Cardiac septum (tissue), 1 donor: ENCODE data around the gene BRAT1. TPM values are rescaled to one million over a fixed set of nuclear protein-coding genes. Genes with fewer than 3 reads are reported as not detected.

Source experiments
- DNase-seq: peaks from one replicate; pipeline ENCODE4 v3.0.0-alpha.2; 2020; ENCODE audit warnings: low spot score
- intact Hi-C: fragments of 100-400 bp; cut with DNase I; formaldehyde crosslinking; loops from one replicate; pipeline ENCODE4 v1.14.0; 2022
- total RNA-seq: library from RNA; stranded (reverse); fragmentation: NEBNext Ultra II Directional; extraction: Animal tissue kit (Norgen Biotek cat#: 25700); gene quantifications from one replicate; pipeline ENCODE4 v1.2.1, GENCODE V29; 2021
- donor health status: DM: no; HTN: no; CAD: no.

The BRAT1 gene
- total RNA-seq, 1 donor from 2014 or later = 12.8 TPM

DNA sequence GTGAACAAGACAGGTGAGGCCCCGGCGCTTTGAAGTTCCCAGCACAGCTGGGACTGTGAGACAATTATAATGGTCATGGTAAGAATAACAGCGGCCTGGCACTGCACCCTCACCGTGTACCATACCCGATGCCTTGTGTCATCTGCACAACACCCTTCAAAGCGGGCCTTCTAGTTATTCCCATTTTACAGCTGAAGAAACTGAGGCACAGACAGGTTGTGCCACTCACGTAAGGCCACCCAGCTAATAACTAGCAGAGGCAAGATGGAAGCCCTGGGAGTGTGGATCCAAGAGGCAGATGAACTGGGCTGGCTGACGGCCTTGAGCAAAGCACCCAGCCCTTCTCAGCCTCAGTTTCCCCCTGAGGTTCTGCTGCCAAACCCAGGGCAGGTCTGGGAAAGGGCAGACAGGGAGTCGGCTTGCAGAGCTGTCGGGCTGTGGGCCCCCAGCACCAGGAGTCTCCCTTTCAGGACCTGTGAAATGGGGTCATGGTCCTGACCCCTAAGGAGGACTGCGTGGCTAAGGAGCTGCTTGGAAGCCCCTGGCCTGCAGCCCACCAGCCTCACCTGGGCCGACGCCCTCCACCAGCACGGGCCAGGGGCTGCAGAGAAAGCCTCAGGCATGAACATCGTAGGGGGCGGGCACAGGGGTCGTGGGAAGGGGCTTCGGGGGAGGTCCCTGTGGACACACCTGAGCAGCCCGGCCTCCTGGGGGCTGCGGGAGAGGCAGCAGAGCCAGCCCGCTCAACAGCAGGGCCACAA is 51.0 kb downstream of the BRAT1 start:
- intact Hi-C loops = no loop called here
- no peak for DNase-seq

DNA sequence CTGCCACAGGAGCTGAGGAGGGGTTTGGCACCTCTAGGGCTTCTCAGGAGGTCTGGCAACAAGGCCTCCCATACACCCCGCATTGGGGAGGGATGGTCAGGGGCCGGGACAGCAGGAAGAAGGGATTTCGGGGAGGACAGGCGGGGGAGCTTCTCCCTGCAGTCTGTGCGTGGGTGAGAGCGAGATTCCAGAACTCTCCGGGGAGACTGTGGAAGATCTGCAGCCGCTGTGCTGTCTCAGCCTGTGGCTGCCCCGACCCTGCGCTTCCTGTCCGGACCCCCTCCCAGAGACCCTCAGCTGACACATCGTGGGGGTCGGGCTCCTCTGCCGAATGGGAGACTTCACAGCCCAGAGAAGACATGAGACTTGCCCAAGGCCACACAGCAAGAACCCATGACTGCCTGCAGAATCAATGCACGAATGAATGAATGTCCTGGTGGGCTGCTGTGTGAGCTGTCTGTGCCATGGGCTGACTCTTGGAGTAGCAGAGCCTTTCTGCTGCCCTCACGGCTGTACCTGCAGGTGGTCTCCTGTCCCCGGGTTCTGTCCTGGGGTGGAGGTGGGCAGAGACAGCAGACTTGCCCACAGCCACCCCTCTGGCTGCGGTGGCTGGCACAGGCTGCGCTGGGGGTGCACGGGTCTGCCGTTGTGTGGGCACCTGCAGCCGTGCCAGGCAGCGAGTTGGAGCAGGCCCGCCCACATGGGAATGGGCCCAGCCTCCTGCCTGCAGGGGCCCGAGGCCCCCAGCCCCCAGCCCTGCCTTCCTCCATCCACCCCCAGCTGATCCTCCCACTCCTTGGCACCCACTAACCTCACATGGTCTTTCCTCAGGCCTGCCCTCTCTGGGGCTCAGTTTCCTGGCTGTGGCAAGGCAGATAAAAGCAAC is 52.0 kb downstream of the BRAT1 start:
- intact Hi-C loops = no loop called here

DNA sequence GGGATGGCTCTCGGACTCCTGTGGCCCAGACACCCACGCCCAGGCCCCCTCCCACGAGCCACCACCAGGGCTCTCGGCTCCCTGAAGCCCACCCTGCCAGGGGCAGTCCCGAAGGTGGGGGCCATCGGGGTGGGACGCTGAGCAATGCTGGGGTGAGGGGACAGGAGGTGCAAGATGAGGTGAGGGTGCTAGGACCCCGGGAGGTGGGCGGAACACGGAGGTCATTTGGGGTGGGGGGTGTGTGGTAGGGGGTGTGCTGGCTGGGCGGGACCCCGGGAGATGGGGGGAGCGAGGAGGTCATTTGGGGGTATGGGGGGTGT is 52.7 kb downstream of the BRAT1 start:
- intact Hi-C loops = no loop called here
- DNase-seq = no peak

More for the DNA sequence above, 52.0 kb downstream of the BRAT1 start:
- DNase-seq = no peak

DNA sequence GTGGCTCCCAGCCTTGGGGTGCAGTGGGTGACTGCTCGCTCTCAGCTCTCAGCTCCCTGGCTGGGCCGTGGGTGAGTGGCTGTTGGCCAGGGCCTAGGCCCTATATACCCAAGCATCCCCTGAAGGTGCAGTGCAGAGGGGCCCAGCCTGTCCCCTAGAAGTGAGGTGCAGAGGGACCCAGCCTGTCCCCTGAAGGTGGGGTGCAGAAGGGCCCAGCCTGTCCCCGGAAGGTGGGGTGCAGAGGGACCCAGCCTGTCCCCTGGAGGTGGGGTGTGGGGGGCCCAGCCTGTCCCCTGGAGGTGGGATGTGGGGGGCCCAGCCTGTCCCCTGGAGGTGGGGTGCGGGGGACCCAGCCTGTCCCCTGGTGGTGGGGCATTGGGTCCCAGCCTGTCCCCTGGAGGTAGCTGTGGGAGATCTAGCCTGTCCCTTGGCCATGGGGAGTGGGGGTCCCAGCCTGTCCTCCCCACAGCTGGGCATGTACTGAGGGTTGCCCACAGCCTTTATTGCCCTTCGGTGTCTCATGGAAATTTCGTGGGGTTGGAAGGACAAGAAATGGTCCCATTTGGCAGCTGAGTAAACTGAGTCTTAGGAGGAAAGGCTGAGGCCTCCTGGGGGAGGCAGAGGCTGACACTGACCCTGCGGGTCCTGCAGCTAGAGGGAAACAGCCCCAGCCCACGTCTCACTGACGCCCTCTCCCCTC is 53.2 kb downstream of the BRAT1 start:
- no peak for DNase-seq

DNA sequence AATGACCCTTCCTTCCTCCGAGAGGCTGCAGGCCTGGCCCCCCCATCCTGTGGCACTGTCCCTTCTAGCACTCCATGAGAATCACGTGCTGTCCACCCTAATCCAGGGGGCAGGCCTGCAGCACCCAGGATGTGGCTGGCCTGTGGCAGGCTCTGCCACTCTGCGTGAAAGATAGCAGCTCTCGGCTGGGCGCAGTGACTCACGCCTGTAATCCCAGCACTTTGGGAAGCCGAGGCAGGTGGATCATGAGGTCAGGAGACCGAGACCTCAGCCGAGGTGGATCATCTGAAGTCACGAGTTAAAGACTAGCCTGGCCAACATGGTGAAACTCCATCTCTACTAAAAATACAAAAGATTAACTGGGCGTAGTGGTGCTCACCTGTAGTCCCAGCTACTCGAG is 54.6 kb downstream of the BRAT1 start:
- intact Hi-C loops = no loop called here
- DNase-seq = no peak

More for the DNA sequence above, 53.2 kb downstream of the BRAT1 start:
- intact Hi-C loops = no loop called here

DNA sequence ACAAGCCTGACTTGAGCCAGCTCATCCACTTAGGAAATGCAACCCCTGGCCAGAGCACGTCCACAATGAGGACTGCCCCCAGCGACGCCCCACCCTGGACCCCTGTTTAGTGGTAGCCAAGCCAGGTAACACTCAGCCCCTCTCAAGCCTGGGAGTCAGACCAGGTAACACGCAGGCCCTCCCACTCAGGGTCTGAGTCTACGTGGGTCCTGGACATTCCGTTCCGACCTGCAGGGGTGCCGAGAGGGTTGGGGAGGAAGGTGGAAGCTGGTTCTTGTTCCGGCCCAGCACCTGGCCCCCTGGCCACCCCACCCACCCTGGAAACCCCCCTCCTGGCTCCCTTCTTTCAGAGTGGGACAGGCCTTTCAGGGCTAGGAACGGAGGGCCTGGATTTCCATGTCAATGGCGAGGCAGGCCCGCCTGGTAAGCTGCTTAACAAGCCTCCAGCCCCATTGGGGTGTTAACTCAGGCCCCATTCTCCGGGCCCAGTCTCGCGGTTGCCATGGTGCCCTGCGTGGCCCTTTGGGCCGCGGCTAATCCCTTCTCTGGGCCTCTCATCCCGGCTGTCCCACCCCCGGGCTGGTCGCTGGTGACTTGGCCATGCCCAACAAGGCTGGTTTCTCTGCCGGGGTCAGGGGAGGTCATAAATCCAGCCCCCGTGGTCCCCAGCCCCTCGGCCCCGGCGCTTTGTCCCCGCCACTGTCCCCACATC is 55.4 kb downstream of the BRAT1 start:
- intact Hi-C loops = no loop called here
- DNase-seq = no peak

DNA sequence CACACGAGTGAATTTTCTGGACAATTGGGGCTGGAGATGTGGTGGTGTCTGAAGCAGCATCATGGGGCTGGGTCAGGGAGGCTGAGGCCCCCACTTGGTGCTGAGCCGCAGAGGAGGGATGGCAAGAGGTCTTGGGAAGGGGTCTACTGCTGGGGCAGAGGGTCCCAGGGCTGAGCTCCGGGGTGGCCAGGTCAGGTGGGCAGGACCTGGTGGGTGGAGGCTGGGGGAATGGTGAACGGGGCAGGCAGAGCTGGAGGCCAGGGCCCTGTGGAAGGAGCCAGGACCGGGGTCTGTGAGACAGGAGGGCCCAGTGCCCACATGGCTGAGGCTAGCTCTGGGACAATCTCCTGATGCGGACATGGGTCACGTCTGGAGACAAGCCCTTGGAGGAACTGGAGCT is 56.1 kb downstream of the BRAT1 start:
- intact Hi-C loops = no loop called here
- no peak for DNase-seq

DNA sequence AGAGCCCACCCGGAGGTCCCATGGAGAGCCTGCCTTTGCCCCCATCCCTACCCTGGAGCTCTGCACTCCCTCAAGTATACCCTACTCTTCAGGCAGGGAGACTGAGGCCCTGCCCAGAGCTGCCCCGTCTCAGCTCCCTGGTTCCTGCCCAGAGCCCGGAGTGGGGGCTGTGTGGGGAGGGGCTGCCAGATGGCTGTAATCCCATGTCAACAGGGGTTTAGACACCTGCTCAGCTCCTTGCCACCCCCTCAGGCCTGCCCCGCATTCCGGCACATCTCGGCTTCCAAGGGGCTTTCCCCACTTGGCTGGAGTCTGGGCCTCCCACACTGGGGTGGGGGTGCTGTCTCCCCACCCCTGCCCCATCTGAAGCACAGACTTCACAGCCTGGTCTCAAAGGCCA is 56.6 kb downstream of the BRAT1 start:
- no peak for DNase-seq
- intact Hi-C loops = no loop called here

DNA sequence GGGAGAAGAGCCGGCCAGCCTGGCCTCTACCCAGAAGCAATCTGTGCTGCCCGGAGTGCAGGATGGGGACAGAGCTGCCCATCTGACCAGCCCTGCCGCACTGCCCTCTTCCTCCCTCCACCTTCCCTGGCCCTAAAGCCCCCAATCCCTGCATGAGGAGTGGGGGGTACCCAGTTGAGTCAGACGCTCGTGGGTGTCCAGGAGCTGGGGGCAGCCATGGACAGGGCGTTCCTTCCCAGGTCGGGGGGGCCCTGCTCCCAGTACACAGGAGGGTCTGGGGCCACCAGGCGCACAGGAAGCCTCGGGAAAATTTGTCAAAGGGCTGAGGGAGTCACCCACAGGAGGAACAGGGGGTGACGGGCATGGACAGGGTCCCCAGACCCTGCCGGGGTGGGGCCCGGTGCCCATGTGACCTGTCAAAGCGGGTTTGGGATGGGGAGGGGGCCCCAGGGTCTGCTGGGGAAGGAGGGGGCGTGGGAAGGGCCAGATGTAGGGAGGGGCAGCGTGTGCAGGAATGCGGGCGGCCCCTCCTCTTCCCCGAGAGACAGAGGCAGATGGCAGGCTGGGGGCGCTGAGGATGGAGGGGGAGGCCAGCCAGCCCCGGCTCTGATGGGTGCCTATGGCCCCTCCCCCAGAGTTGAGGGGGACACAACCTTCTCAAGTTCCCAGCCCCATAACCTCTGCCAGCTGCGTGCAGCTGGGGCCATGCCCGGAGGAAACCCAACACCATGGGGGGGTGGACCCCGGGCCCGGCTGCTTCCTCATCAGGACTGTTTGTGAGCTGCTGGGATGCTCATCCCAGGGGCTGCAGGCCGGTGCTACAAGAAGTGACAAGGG is 57.6 kb downstream of the BRAT1 start:
- no peak for DNase-seq
- intact Hi-C loops = no loop called here

DNA sequence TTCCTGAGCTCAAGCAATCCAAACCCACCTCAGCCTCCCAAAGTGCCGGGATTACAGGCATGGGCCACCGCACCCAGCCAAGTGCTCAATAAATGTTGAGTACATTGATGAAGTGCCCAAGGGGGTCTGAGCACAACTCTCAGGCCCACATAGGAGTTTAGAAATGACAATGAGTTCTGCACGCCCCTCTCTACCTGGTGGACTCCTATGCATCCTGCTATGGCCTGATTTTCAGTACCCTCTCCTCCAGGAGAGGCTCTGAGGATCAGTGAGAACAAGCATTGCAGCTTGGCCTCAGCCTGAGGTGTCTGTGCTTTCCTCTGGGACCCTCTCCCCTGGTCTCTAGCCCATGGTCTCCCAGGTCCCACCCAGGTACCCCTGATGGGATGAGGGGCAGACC is 58.3 kb downstream of the BRAT1 start:
- intact Hi-C loops = no loop called here
- DNase-seq = no peak

DNA sequence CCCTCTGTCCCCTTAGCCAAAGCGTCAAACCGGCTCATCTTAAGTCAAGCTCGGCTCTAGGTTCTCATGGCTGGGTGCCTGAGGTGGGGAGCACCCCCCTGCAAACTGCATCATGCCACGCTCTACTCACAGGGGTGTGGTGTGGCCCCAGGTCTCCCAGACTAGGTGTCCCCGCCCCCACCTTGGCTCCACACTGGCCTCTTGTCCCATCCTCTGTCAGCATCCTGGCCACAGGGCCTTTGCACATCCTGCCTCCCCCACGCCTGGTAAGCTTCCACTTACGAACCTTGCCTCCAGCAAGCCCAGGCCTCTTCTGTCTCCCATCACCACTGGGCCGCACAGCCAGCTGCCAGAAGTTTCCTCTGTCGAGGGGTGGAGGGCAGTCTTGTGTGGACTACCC is 58.9 kb downstream of the BRAT1 start:
- intact Hi-C loops = no loop called here
- no peak for DNase-seq

DNA sequence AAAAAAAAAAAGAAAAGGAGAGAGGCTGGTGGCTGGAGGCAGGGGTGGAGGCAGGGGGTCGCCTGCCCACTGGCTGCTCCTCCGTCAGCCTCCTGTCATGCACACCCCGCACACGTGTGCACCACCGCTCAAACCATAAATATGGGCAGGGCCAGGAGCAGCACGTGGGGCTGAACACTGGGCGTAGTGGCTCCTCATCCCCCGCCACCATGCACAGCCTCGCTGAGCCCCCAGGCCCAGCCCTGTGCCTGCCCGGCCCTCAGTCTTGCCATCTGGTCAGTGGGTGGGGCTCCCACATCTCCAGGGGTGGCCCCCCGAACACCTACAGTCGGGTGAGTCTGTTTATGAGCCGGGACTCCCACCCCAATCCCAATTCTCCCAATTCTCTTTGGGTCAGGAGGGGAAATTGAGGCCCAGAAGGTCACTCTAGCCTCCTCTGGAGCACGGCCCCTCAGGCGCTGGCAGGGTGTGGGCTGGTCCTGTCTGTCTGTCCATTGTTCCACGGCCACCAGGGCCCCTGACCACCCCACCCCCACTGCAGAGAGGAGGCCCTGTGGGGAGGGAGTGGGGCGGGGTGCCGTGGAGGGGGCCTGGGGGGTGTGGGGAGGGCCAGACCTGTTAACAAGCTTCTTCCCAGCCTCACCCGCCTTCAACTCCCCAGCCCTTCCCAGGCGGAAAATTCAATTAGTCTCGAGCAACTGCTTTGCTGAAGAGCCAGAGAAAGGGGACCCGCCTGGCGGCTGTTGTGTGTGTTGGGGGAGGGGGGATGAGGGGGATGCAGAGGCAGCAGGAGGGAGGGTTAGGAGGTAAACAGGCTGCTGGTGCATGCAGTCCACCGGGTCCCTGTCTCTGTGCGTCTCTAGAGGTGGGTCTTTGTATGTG is 59.7 kb downstream of the BRAT1 start:
- intact Hi-C loops = no loop called here
- no peak for DNase-seq

DNA sequence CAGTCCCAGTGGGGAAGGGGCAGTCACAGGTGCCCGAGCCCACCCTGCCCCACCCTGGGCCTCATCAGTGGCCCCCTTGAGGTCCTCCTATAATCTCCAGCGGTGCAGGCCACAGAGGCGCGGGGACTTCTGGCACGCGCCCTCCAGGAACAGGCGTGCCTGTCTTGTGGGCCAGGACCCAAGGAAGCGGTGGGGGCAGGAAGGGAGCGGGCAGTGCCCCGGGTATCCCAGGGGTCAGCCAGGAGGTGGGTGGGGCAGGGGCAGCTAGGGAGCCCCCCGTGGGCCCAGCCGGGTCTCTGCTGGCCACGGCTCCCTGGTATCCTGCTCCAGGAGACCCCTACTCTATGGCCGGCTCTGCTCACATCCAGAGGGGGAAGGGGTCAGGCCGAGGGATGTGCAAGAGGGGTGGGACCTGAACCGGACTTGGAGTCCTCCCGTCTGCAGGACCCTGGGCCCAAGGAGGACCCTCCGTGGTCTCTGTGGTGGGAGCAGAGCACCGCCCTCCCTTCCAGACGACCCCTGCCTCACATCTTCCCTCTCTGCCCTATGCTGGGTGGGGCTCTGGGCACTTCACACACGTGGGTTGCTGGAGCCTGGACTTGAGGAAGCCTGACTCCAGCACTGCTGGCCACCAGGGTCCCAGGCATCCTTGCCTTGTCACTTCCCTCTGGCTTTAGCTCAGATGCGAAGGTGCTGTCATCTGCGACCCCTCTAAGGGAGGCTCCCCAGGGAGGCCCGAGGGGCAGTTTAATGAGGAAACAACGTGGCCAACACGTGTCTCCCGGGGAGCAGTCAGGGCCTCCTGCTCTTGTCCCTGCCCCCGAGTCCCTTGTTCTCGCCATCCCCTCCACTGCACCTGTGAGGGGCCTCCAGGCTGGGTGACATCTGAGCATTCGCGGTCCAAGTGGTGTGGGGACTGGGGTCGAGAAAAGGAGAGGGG is 60.9 kb downstream of the BRAT1 start:
- DNase-seq = no peak
- intact Hi-C loops = no loop called here

DNA sequence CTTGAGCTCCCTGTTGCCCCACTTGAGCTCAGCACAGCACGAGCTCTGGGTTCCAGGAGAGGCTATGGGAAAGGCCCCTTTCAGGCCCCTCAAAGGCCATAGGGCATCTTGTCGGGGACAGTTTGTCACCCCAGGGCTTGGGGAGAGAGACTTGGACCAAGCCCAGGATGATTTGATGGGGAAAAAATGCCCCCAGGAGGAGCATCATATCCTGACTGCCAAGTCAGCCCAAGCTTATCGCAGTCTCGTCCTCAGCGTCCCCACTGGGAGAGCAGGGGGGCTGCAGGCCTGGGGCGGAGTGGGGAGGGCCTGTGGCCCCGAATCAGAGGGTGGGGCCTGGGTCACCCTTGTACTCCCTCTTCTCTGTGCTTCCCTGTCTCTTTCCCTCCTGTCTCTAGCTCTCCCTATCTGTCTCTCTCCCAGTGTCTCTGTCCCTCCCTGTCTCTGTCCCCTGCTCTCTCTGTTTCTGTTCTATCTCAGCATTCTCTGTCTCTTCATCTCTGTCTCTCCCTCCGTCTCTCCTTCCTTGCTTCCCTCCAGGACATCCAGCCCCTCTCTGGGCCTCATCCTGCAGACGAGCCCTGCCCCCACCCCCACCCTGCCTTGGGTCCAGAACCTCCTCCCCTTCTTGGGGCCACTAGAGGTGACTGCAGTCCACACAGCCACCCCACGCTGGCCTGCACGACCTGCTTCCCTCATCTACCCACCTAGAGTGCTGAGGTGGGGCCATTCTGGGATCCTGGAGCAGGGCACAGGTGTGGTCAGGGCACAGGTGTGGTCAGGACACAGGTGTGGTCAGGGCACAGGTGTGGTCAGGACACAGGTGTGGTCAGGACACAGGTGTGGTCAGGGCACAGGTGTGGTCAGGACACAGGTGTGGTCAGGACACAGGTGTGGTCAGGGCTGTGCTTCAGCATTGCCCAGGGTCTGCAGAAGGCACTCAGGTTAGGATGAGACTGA is 61.8 kb downstream of the BRAT1 start:
- intact Hi-C loops = no loop called here
- no peak for DNase-seq

DNA sequence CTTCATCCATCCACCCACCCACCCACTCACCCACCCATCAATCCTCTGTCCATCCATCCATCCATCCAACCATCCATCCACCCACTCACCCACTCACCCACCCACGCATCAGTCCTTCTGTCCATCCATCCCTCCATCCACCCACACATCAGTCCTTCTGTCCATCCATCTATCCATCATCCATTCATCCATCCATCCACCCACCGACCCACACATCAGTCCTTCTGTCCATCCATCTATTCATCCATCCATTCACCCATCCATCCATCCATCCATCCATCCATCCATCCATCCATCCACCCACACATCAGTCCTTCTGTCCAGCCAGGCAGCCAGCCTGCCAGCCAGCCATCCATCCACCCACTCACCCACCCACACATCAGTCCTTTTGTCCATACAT is 63.3 kb downstream of the BRAT1 start:
- intact Hi-C loops = no loop called here
- no peak for DNase-seq

DNA sequence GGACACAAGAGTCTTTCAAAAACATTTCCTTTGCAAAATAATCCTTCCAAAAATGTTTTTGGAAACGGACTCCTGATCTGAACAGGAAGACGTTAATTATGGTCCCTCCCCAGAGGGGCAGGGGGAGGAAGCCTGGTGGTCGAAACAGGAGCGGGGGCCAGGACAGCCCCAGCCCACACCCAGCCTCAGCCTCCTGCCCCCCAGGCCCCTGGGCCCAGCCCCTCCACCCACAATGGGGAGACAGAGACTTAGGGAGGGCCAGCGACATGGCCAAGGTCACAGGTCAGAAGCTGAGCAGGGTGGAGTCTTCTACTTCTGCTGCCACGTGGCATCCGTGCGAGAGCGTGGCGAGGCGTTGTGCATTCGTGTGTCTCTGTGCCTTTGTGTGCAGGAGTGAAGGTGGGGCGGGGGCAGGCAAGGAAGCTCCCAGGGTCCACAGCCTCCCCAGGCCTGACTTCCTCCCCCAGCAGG is 65.1 kb downstream of the BRAT1 start:
- no peak for DNase-seq

More for the DNA sequence above, 65.1 kb downstream of the BRAT1 start:
- intact Hi-C loops = no loop called here
